GM19023 (cell line): ENCODE results near the gene ADAMTSL2.

Source experiments
- ATAC-seq: cut with Tn5 transposase; IDR thresholded peaks from one replicate; pipeline ENCODE4 v1.9.1; 2021; ENCODE audit warnings: mild to moderate bottlenecking, moderate library complexity; ENCODE audit not compliant: unreplicated experiment

Gene ADAMTSL2

GRCh38 chr9:133602277-133602676 lies 67.8 kb downstream of the ADAMTSL2 start:
- ATAC-seq, result no peak

DNA sequence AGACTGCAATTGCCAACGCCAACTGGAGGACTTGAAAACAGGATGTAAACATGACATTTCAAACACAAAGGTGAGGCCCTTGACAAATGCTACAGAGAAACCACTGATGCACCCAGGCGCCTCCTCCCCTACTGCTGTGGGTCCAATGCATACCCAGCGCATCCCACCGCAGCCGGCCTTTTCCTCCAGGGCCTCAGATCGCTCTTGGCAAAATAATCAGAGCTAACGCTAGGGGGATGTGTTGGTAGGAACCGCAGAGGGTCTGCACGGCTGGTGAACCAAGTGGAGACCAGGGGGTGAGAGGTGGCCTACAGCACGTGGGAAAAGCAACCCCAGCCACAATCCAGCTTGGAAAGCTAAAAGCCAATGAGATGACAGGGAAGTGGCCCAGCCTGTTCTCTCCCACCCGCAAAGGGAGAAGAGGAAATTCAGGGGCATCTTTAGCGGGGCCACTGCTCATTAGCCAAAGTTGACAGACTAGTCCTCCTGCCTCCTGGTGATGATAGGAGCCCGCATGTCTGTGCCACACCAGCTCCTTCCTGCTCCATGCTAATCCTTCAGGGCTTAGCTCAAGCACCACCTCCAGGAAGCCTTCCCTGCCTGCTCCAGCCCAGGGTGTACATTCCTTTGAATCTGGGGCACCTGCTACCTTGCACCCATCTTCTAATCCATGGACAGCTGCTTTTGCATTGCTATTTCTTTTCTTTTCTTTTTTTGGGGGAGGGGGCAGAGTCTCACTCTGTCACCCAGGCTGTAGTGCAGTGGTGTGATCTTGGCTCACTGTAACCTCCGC lies 68.8 kb downstream of the ADAMTSL2 start:
- no peak for ATAC-seq

DNA sequence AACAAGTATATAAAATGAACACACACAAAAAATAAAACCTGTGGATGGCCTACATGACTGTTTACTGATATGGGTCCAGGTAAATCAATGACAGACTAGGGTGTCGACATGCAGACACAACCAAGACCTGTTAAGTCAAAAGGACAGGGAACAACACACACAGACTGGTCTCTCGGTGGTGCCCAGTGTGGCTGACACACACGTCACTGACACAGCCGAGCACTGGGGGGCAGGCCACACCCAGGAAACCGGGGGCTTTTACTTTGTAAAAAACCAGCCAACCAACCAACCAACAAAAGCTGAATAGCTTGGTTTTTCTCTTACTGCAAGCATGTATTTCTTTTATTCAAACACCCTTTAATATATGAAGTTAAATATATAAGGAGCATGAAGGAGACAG lies 69.7 kb downstream of the ADAMTSL2 start:
- ATAC-seq, result no peak

- no peak for ATAC-seq
Observed at GRCh38 chr9:133604856-133605255, 70.4 kb downstream of the ADAMTSL2 start.

DNA sequence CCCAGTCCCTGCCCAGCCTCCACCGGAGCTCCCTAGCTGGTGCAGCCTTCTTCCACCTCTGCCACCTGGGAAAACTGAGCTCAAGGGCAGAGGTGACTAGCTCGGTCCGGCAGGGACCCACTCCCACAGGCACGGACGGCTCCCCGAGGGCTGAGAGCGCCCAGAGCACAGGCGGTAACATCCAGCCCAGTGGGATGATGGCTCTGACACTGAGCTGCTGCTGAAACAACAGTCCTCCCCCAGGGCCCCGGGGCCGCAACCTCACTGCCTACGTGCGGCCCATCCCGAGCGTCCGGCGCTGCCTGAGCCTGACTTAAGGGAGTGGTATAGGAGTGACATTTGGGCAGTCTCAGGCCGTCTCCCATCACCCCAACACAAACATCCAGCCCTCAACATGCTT lies 70.9 kb downstream of the ADAMTSL2 start:
- no peak for ATAC-seq

GRCh38 chr9:133605856-133606707 lies 71.6 kb downstream of the ADAMTSL2 start:
- no peak for ATAC-seq

GRCh38 chr9:133606708-133607025 lies 72.2 kb downstream of the ADAMTSL2 start:
- no peak for ATAC-seq

GRCh38 chr9:133607381-133607780 lies 72.9 kb downstream of the ADAMTSL2 start:
- ATAC-seq, result no peak

DNA sequence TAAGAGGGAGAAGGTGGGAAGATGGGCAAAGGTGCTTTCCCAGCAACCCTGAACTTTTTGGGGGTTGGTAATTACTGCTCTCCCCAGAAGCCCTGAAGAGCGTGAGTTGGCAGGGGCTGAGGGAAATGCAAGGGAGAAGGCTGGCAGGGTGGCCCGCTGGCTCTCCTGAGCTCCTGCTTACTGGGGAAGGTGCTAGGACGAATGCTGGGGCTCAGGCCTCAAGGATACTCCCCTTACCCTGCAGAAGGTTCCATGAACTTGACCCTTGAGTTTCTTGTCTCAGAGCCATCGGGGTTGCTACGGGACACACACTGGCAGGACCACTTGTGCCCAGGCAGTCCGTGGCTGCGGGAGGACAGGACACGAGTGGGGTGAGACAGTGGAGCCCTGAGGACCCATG lies 73.5 kb downstream of the ADAMTSL2 start:
- no peak for ATAC-seq

- no peak for ATAC-seq
Observed at GRCh38 chr9:133608382-133608781, 73.9 kb downstream of the ADAMTSL2 start.

- no peak for ATAC-seq
Observed at GRCh38 chr9:133608889-133609288, 74.4 kb downstream of the ADAMTSL2 start.

- no peak for ATAC-seq
Observed at GRCh38 chr9:133609311-133610098, 75.0 kb downstream of the ADAMTSL2 start, which contains the start of gene FAM163B. TSS of gene FAM163B (minus strand) at chr9:133609389. CDS start at chr9:133580223, 29,166 bp downstream.

- no peak for ATAC-seq
Observed at GRCh38 chr9:133610845-133611244, 76.3 kb downstream of the ADAMTSL2 start.

DNA sequence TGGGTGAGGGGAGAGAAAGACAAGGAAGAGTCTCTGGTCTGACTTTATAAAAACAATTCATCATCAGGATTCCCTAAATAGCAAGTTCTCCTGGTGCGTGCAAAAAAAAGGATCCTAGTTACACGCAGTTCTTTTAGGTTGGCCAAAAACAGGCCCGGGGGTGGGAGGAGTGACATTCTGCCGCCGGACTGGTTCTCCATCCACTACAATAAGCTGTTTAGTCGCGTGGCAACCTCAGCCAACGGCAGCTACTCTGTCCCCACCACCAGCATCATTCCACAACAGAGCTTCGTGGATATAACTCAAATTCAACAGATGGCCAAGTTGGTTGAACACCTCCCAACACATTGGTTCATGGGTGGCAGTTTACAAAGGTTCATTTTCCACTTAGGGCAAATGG lies 77.5 kb downstream of the ADAMTSL2 start:
- ATAC-seq, result no peak

DNA sequence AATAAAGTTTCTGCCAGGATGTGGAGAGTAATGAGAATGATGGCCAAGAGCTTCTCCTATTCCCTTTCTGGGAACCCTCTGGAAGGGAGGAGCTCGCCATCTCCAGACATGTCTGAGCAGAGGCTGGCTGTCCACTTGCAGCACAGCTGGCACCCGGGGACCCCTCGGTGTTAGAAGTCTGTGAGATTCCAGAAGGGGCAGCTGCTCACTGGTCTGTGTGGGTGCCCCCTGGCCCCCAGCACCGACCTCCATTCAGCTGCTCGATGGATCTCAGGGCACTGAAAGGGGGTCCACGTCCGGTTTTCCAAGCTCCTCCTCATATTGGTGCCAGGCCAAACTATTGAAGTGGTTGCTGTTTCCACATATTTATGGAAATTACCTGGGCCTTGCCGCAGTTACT lies 78.3 kb downstream of the ADAMTSL2 start:
- ATAC-seq, result no peak

- ATAC-seq, result no peak
Observed at GRCh38 chr9:133613432-133613831, 78.9 kb downstream of the ADAMTSL2 start.

DNA sequence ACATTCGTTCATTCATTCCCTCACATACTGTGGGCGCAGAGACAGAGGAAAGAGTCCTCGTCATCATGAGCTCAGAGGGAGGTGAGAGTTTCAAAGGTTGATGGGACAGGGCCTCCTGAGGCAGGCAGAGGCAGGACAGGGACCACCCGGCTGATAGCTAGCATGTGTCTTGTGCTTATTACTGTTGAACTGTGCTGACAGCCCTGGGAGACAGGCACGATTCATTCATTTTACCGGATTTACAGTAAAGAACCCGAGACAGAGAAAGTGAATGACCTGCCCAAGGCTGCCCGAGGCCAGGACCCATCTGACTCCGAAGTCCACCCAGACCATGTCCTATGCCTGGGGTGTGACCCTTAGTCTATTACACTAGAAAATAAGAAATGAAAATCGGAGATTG lies 79.6 kb downstream of the ADAMTSL2 start:
- no peak for ATAC-seq

- no peak for ATAC-seq
Observed at GRCh38 chr9:133614678-133615077, 80.2 kb downstream of the ADAMTSL2 start.

- ATAC-seq, result no peak
Observed at GRCh38 chr9:133615186-133615585, 80.7 kb downstream of the ADAMTSL2 start.

DNA sequence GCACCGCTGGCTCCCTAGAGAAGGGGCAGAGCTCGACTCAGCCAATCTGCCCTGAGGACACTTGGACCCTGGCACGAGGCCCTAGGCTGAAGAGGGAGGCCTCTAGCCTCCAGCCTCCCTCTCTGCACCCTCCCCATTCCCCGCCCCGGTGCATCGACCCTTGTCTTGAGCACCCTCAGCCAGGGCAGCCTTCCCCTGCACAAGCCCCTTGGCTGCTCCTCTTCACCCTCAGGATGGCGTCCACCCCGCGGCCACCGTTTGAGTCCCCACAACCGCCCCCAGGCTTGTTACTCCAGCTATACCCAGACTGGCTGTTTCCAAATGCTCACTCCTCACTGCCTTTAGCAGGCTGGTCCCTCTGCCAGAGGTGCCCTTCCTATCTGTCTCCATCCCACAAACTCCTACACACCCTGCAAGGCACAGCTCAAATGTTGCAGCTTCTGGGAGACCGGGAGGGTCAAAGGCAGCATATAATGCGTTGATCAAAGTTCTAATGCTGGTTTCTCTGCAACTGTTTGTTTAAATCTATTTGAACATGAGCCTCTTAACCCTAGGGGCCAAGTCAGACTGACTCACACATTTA lies 81.2 kb downstream of the ADAMTSL2 start:
- ATAC-seq, result no peak
